GM12878 (cell line): ENCODE results near the gene TUBA8. TPM values are rescaled to one million over a fixed set of nuclear protein-coding genes. Genes with fewer than 3 reads are reported as not detected.
A peak's percentile ranks its signal among the peaks of the same experiment; 100 is the strongest.

Experiments
- ATAC-seq: fragments of 200-7000 bp; cut with Tn5 transposase; 3 replicates; pipeline ENCODE4 v1.9.1; 2020; ENCODE audit warnings: mild to moderate bottlenecking, moderate library complexity
- BruUV-seq: library from RNA; stranded (reverse); fragments of 400-500 nt; replicated peaks from 2 replicates; lab custom pipeline; 2021; lab: Mats Ljungman, UMichigan
- CTCF ChIA-PET: fragments of 300-600 bp; sonication (Branson Sonifier 250); formaldehyde crosslinking; extraction: SDS; loops from one replicate; lab custom pipeline; 2021; ENCODE audit warnings: inconsistent platforms; lab: Yijun Ruan, JAX
- POLR2A ChIA-PET: fragments of 350-600 bp; formaldehyde crosslinking; extraction: SDS; loops from one replicate; lab custom pipeline; 2021; ENCODE audit warnings: inconsistent platforms; lab: Charles Lee
- RAD21 ChIA-PET: fragments of 300-600 bp; sonication (Branson Sonifier 250); formaldehyde crosslinking; loops from one replicate; lab custom pipeline; 2023; ENCODE audit warnings: antibody characterized with exemption; ENCODE audit not compliant: unreplicated experiment; lab: Charles Lee
- SMC1A ChIA-PET: fragments of 300-600 bp; sonication (Branson Sonifier 250); formaldehyde crosslinking; loops from one replicate; lab custom pipeline; 2023; ENCODE audit not compliant: unreplicated experiment, uncharacterized antibody; lab: Charles Lee
- DNase-seq: peaks from one replicate; pipeline ENCODE4 v3.0.0-alpha.2; 2011; ENCODE audit warnings: low read depth, low spot score
- FAIRE-seq: peaks from 3 replicates; lab custom pipeline; 2011; peaks lifted over from hg19 to GRCh38; lab: Jason Lieb, UNC
- H2AFZ ChIP-seq: 2 replicates; pipeline ENCODE4 v1.6.0; 2011; ENCODE audit warnings: low read depth, low read length, control low read depth; ENCODE audit not compliant: control insufficient read depth
- H3K27ac ChIP-seq: 2 replicates; pipeline ENCODE4 v1.5.1; 2011; ENCODE audit warnings: control low read depth; ENCODE audit not compliant: control insufficient read depth, insufficient read depth
- H3K27me3 ChIP-seq, 2 experiments: replicated peaks in 1 of 2; 2 replicates each; pipeline versions ENCODE4 v1.6.0 to v1.6.1; 2011; ENCODE audit warnings: low read length in 1 of 2; ENCODE audit not compliant: control insufficient read depth in 2 of 2, insufficient read depth in 2 of 2
- H3K36me3 ChIP-seq, 2 experiments: 2 replicates each; pipeline ENCODE4 v1.5.1; 2011; ENCODE audit warnings: low read length in 1 of 2; ENCODE audit not compliant: control insufficient read depth in 2 of 2, insufficient read depth in 2 of 2
- H3K4me1 ChIP-seq: 2 replicates; pipeline ENCODE4 v1.6.1; 2011; ENCODE audit warnings: mild to moderate bottlenecking, low read length, moderate library complexity, mixed read lengths; ENCODE audit not compliant: control insufficient read depth, insufficient read depth
- H3K4me2 ChIP-seq: 2 replicates; pipeline ENCODE4 v1.6.0; 2011; ENCODE audit warnings: control low read depth; ENCODE audit not compliant: control insufficient read depth, insufficient read depth
- H3K4me3 ChIP-seq: fragments of 200-600 bp; sonication (generic); 2 replicates; pipeline ENCODE4 v1.5.1; 2016
- H3K79me2 ChIP-seq: 2 replicates; pipeline ENCODE4 v1.6.0; 2011; ENCODE audit warnings: low read length; ENCODE audit not compliant: control insufficient read depth, insufficient read depth
- H3K9ac ChIP-seq: 2 replicates; pipeline ENCODE4 v1.8.0; 2011; ENCODE audit warnings: low read length, control low read depth, mixed read lengths; ENCODE audit not compliant: control insufficient read depth, insufficient read depth
- H3K9me3 ChIP-seq: replicated peaks from 3 replicates; pipeline ENCODE4 v1.5.1; 2011; ENCODE audit warnings: mild to moderate bottlenecking, low read length; ENCODE audit not compliant: control insufficient read depth, insufficient read depth
- H4K20me1 ChIP-seq: 2 replicates; pipeline ENCODE4 v1.6.0; 2011; ENCODE audit not compliant: control insufficient read depth, insufficient read depth
- CBFB ChIP-seq: IDR thresholded peaks from 2 replicates; pipeline ENCODE4 v1.6.1; 2016; ENCODE audit warnings: antibody characterized with exemption, low read depth
- EGR1 ChIP-seq, 2 experiments: IDR thresholded peaks; 1 replicate in 1 of 2; 2 replicates in 1 of 2; pipeline ENCODE4 v1.6.1; 2011 to 2012; ENCODE audit warnings: low read depth in 2 of 2, low read length in 2 of 2, borderline replicate concordance in 1 of 2, mild to moderate bottlenecking in 1 of 2, moderate library complexity in 1 of 2
- EP300 ChIP-seq, 2 experiments: fragments of 150-350 bp in 1 of 2; IDR thresholded peaks; 2 replicates each; pipeline ENCODE4 v1.6.1; 2011 to 2012; ENCODE audit warnings: low read depth in 2 of 2, low read length in 2 of 2, borderline replicate concordance in 1 of 2, improper control_type of control experiment in 1 of 2, inconsistent platforms in 1 of 2; ENCODE audit not compliant: control insufficient read depth in 1 of 2
- HSF1 ChIP-seq: fragments of 150-350 bp; IDR thresholded peaks from 2 replicates; pipeline ENCODE4 v1.6.1; 2014; ENCODE audit warnings: mild to moderate bottlenecking, low read depth, low read length
- IKZF1 ChIP-seq: fragments of 450-650 bp; conservative IDR thresholded peaks from 2 replicates; pipeline ENCODE4 v1.6.1; 2017; ENCODE audit warnings: antibody characterized with exemption, mild to moderate bottlenecking
- IKZF2 ChIP-seq, 2 experiments: fragments of 450-650 bp; IDR thresholded peaks; 2 replicates each; pipeline ENCODE4 v1.6.1; 2017; ENCODE audit warnings: mild to moderate bottlenecking in 2 of 2, moderate library complexity in 2 of 2
- KAT2A ChIP-seq: conservative IDR thresholded peaks from 2 replicates; pipeline ENCODE4 v1.6.1; 2011; ENCODE audit warnings: low read depth, low read length; ENCODE audit not compliant: control insufficient read depth
- KLF5 ChIP-seq: fragments of 450-650 bp; IDR thresholded peaks from 2 replicates; pipeline ENCODE4 v1.6.1; 2014; ENCODE audit warnings: mild to moderate bottlenecking; ENCODE audit not compliant: partially characterized antibody
- NFIC ChIP-seq: IDR thresholded peaks from 2 replicates; pipeline ENCODE4 v1.6.1; 2012; ENCODE audit warnings: low read depth, mild to moderate bottlenecking, inconsistent platforms, low read length, moderate library complexity
- POU2F2 ChIP-seq: IDR thresholded peaks from 3 replicates; pipeline ENCODE4 v1.6.1; 2011; ENCODE audit warnings: low read depth, mild to moderate bottlenecking, low read length, borderline replicate concordance
- RELB ChIP-seq: fragments of 450-650 bp; IDR thresholded peaks from 2 replicates; pipeline ENCODE4 v1.6.1; 2017; ENCODE audit warnings: low read depth, mild to moderate bottlenecking, moderate library complexity
- SMC3 ChIP-seq: IDR thresholded peaks from 2 replicates; pipeline ENCODE4 v1.6.1; 2011; ENCODE audit warnings: low read length, improper control_type of control experiment, borderline replicate concordance
- SPI1 ChIP-seq: IDR thresholded peaks from 2 replicates; pipeline ENCODE4 v1.6.1; 2011; ENCODE audit warnings: low read depth, mild to moderate bottlenecking, low read length, moderate library complexity, borderline replicate concordance; ENCODE audit not compliant: insufficient read depth
- YBX1 ChIP-seq: fragments of 450-650 bp; IDR thresholded peaks from 2 replicates; pipeline ENCODE4 v1.6.1; 2016; ENCODE audit warnings: antibody characterized with exemption
- ZNF207 ChIP-seq: fragments of 450-650 bp; IDR thresholded peaks from 2 replicates; pipeline ENCODE4 v1.6.1; 2014; ENCODE audit warnings: antibody characterized with exemption, mild to moderate bottlenecking, borderline replicate concordance
- WGBS: methylation state at CpG from one replicate; pipeline ENCODE4 v1.1.6; 2016; ENCODE audit warnings: low lambda C conversion rate; ENCODE audit not compliant: insufficient replicate concordance, insufficient coverage; ENCODE audit errors: missing lambda C conversion rate; 5-methylcytosine and 5-hydroxymethylcytosine counted together
- in situ Hi-C: fragments of 300-500 bp; cut with MboI; formaldehyde crosslinking; loops from 9 replicates; pipeline ENCODE4 v1.14.3; 2018; ENCODE audit warnings: mixed read lengths
- intact Hi-C: fragments of 100-400 bp; cut with micrococcal nuclease; formaldehyde crosslinking; loops from one replicate; pipeline ENCODE4 v1.14.2; 2022; ENCODE audit not compliant: unreplicated experiment
- polyA plus RNA-seq, 11 experiments: library from polyadenylated mRNA; depleted of rRNA in 4 of 11; unstranded in 6 of 11; stranded (reverse) in 5 of 11; fragments of >200 nt; fragmentation: Nextera tagmentation in 4 of 11; fragmentation: Illumina TruSeq in 1 of 11; extraction: Ambion mirVana in 4 of 11; extraction: Trizol in 1 of 11; gene quantifications; 1 replicate in 1 of 11; 2 replicates in 10 of 11; pipeline versions ENCODE4 v1.2.1 to v1.2.3, GENCODE V29; 2011 to 2016; ENCODE audit warnings: inconsistent platforms in 2 of 11, missing spikeins in 2 of 11, low read depth in 1 of 11
- total RNA-seq, 4 experiments: library from RNA; depleted of rRNA in 3 of 4; stranded (reverse); fragments of >200 nt in 3 of 4; fragmentation: Illumina TruSeq in 1 of 4; extraction: Trizol in 1 of 4; gene quantifications; 2 replicates each; pipeline versions ENCODE4 v1.2.1 to v1.2.3, GENCODE V29; 2013 to 2021

The TUBA8 gene
- total and polyA plus RNA-seq, 10 of the 15 experiments (the other 5 are each of a cell fraction or from before 2014, with no cell fraction given): 2.2 to 30.3 (median 21.0) TPM

- 48% methylated on average over 7 of the region's 7 CpGs for WGBS
These were observed 19.1 kb upstream of the TUBA8 start for GRCh38 chr22:18091478-18091877.

More at GRCh38 chr22:18091478-18091877, 19.1 kb upstream of the TUBA8 start:
- intact Hi-C loops: no loop called here
- SMC1A ChIA-PET: interaction anchor here (1.1 to 6.8 kb wide), 4 partner anchors 9 to 21 kb away, joined by 4 to 69 read pairs (median 5); partner anchors contain the start of gene PEX26
- Histone ChIP-seq H3K4me1 (peaks cover 53% of the 10 kb centered on the region), H3K4me3 (peak overlapping the region; percentile 47; the same call in 1 of the 2 replicates), H4K20me1 (no peaks in the 10 kb centered on the region), H3K9ac (peak overlapping the region; percentile 64), H3K4me2 (peak overlapping the region; percentile 72), H2AFZ (no peak overlapping the region), H3K27ac (peak overlapping the region; percentile 90), H3K27me3 (no peaks in the 10 kb centered on the region), H3K36me3 (peaks cover 16 to 22% of the 10 kb centered on the region in 2 experiments; a peak in 3 of 4 replicates)
- CTCF ChIA-PET: interaction anchor here (1.3 to 4.6 kb wide), 3 partner anchors 13 to 23 kb away, joined by 3 to 22 read pairs (median 6); partner anchors contain the start of gene PEX26
- no peak for TF ChIP-seq RELB
- no peak for TF ChIP-seq IKZF2 (IDR thresholded peaks at IDR 0.05)
- TF ChIP-seq SPI1: no peak
- TF ChIP-seq POU2F2: no peak
- no peak for TF ChIP-seq SMC3
- no peak for TF ChIP-seq CBFB
- TF ChIP-seq EP300 (IDR thresholded peaks at IDR 0.05; ENCODE audit: borderline replicate concordance in 1 of 2, control insufficient read depth in 1 of 2, low read depth in 2 of 2, low read length in 2 of 2): no peak
- TF ChIP-seq KAT2A: no peak
- no peak for TF ChIP-seq HSF1
- no peak for TF ChIP-seq EGR1 (IDR thresholded peaks at IDR 0.05; ENCODE audit: borderline replicate concordance in 1 of 2, low read depth in 2 of 2, low read length in 2 of 2)
- no peak for TF ChIP-seq ZNF207
- TF ChIP-seq YBX1: no peak
- no peak for TF ChIP-seq KLF5
- TF ChIP-seq IKZF1: no peak
- no peak for TF ChIP-seq NFIC
- TF ChIP-seq, all 136 proteins: peak for 0
- in situ Hi-C loops: no loop called here
- peaks cover 1% of the 10 kb centered on the region for H3K79me2 ChIP-seq
- peak; percentile 62 for ATAC-seq
- BruUV-seq: no TSS peak
- no peaks in the 10 kb centered on the region; the same call in 2 of the 3 replicates for H3K9me3 ChIP-seq
- ChIA-PET RAD21 (interaction anchor here (1.0 to 2.0 kb wide), 3 partner anchors 12 to 59 kb away, joined by 3 to 6 read pairs (median 4); partner anchors contain the start of gene USP18), POLR2A (interaction anchor here (1.0 to 1.5 kb wide), 4 partner anchors 11 to 19 kb away, joined by 3 to 4 read pairs (median 4); partner anchors contain the start of gene TUBA8)
- FAIRE-seq: peak; percentile 47
- DNase-seq: no peak
